Neural cell (in vitro differentiated cells): Measurements from ENCODE around the gene SSUH2. TPM values are rescaled to one million over a fixed set of nuclear protein-coding genes. Genes with fewer than 3 reads are reported as not detected.

ENCODE experiments used
- H2AFZ ChIP-seq: fragments of 200-600, 300-800 bp; sonication (generic), shearing (Covaris generic); 2 replicates; pipeline ENCODE4 v1.6.0; 2014; ENCODE audit warnings: low read depth, mild to moderate bottlenecking, antibody characterized with exemption, low read length, moderate library complexity
- H3F3A ChIP-seq: fragments of 200-600 bp; shearing (Covaris generic); 2 replicates; pipeline ENCODE4 v1.6.1; 2016; ENCODE audit warnings: mild to moderate bottlenecking, moderate library complexity, mixed read lengths, antibody characterized with exemption, low read length; ENCODE audit not compliant: insufficient read depth, poor library complexity, severe bottlenecking
- H3K27ac ChIP-seq: fragments of 200-600, 300-800 bp; sonication (generic), shearing (Covaris generic); 2 replicates; pipeline ENCODE4 v1.5.1; 2014; ENCODE audit warnings: mild to moderate bottlenecking, low read length, moderate library complexity
- H3K27me3 ChIP-seq: fragments of 300-800, 200-600 bp; sonication (generic), shearing (Covaris generic); 2 replicates; pipeline ENCODE4 v1.6.0; 2014; ENCODE audit warnings: mild to moderate bottlenecking, low read depth, low read length, moderate library complexity; ENCODE audit not compliant: insufficient read depth
- H3K36me3 ChIP-seq: fragments of 300-800, 200-600 bp; sonication (generic), shearing (Covaris generic); 2 replicates; pipeline ENCODE4 v1.5.1; 2014; ENCODE audit warnings: mild to moderate bottlenecking, antibody characterized with exemption, low read length, moderate library complexity; ENCODE audit not compliant: insufficient read depth
- H3K4me2 ChIP-seq: fragments of 300-800, 200-600 bp; sonication (generic), shearing (Covaris generic); 2 replicates; pipeline ENCODE4 v1.6.0; 2014; ENCODE audit warnings: mild to moderate bottlenecking, low read length
- H3K4me3 ChIP-seq: fragments of 300-800, 200-600 bp; sonication (generic), shearing (Covaris generic); 2 replicates; pipeline ENCODE4 v1.5.1; 2014; ENCODE audit warnings: mild to moderate bottlenecking, low read length, moderate library complexity
- H3K79me2 ChIP-seq: fragments of 200-600 bp; shearing (Covaris generic); replicated peaks from 2 replicates; pipeline ENCODE4 v1.6.0; 2014; ENCODE audit warnings: mild to moderate bottlenecking, low read length, moderate library complexity; ENCODE audit not compliant: insufficient read depth
- H3K9ac ChIP-seq: fragments of 300-800, 200-600 bp; sonication (generic), shearing (Covaris generic); 2 replicates; pipeline ENCODE4 v1.6.1; 2016; ENCODE audit warnings: mild to moderate bottlenecking, low read length, mixed read lengths
- H3K9me2 ChIP-seq: fragments of 200-600 bp; shearing (Covaris generic); 2 replicates; pipeline ENCODE4 v1.6.1; 2016; ENCODE audit warnings: mild to moderate bottlenecking, low read length, mixed read lengths; ENCODE audit not compliant: insufficient read depth
- H3K9me3 ChIP-seq: fragments of 200-600, 300-800 bp; sonication (generic), shearing (Covaris generic); 2 replicates; pipeline ENCODE4 v1.6.1; 2016; ENCODE audit warnings: mild to moderate bottlenecking, mixed run types, low read length, moderate library complexity, mixed read lengths
- H4K20me1 ChIP-seq: fragments of 200-600 bp; shearing (Covaris generic); 2 replicates; pipeline ENCODE4 v1.6.1; 2016; ENCODE audit warnings: mild to moderate bottlenecking, mixed run types; ENCODE audit not compliant: insufficient read depth
- CTCF ChIP-seq: fragments of 450-650 bp; IDR thresholded peaks from 2 replicates; pipeline ENCODE4 v1.5.1; 2014; ENCODE audit warnings: antibody characterized with exemption, mild to moderate bottlenecking, moderate library complexity; ENCODE audit not compliant: poor library complexity, severe bottlenecking
- EP300 ChIP-seq: fragments of 450-650 bp; conservative IDR thresholded peaks from 2 replicates; pipeline ENCODE4 v1.6.1; 2014; ENCODE audit warnings: antibody characterized with exemption, mild to moderate bottlenecking, moderate library complexity; ENCODE audit not compliant: poor library complexity, severe bottlenecking
- EZH2 ChIP-seq: fragments of 200-600, 300-800 bp; shearing (Covaris generic), sonication (generic); IDR thresholded peaks from 2 replicates; pipeline ENCODE4 v1.6.1; 2014; ENCODE audit warnings: antibody characterized with exemption, low read length, borderline replicate concordance, mild to moderate bottlenecking; ENCODE audit not compliant: insufficient read depth, poor library complexity, severe bottlenecking
- MXI1 ChIP-seq: fragments of 450-650 bp; conservative IDR thresholded peaks from 2 replicates; pipeline ENCODE4 v1.6.1; 2014; ENCODE audit warnings: antibody characterized with exemption, mild to moderate bottlenecking; ENCODE audit not compliant: poor library complexity, severe bottlenecking
- POLR2AphosphoS5 ChIP-seq: IDR thresholded peaks from 2 replicates; pipeline ENCODE4 v1.6.1; 2012
- RAD21 ChIP-seq: fragments of 450-650 bp; conservative IDR thresholded peaks from 2 replicates; pipeline ENCODE4 v1.6.1; 2014; ENCODE audit warnings: antibody characterized with exemption, mild to moderate bottlenecking, moderate library complexity
- REST ChIP-seq: IDR thresholded peaks from 2 replicates; pipeline ENCODE4 v1.6.1; 2012; ENCODE audit warnings: borderline replicate concordance
- SMC3 ChIP-seq: fragments of 450-650 bp; conservative IDR thresholded peaks from 2 replicates; pipeline ENCODE4 v1.6.1; 2014; ENCODE audit warnings: antibody characterized with exemption, mild to moderate bottlenecking, moderate library complexity; ENCODE audit not compliant: poor library complexity
- TAF1 ChIP-seq: IDR thresholded peaks from 2 replicates; pipeline ENCODE4 v1.6.1; 2012; ENCODE audit warnings: low read depth
- polyA plus RNA-seq: library from polyadenylated mRNA; depleted of rRNA; stranded (reverse); fragments of >200 nt; gene quantifications from 2 replicates; pipeline ENCODE4 v1.2.3, GENCODE V29; 2014

Gene SSUH2
- polyA plus RNA-seq, 1 donor from 2014 or later = 0.88 TPM

- no peaks in the 10 kb centered on the region for H3K79me2 ChIP-seq
- H3K4me3 ChIP-seq = no peak overlapping the region
- H3K9ac ChIP-seq = no peak overlapping the region
- no peaks in the 10 kb centered on the region for H3F3A ChIP-seq
- no peak for TF ChIP-seq REST
- no peaks in the 10 kb centered on the region for H3K9me3 ChIP-seq
- H3K27me3 ChIP-seq = no peaks in the 10 kb centered on the region
- H3K36me3 ChIP-seq = no peaks in the 10 kb centered on the region
- H4K20me1 ChIP-seq = no peaks in the 10 kb centered on the region
- H3K9me2 ChIP-seq = no peaks in the 10 kb centered on the region
- H2AFZ ChIP-seq = no peak overlapping the region
- no peak overlapping the region for H3K4me2 ChIP-seq
- no peak overlapping the region for H3K27ac ChIP-seq
Measured at GRCh38 chr3:8662594-8662993, 18.0 kb upstream of the SSUH2 start.

- Histone ChIP-seq H3K9ac (no peak overlapping the region), H2AFZ (no peak overlapping the region), H3K9me2 (no peaks in the 10 kb centered on the region), H4K20me1 (no peaks in the 10 kb centered on the region), H3F3A (no peaks in the 10 kb centered on the region), H3K9me3 (no peaks in the 10 kb centered on the region), H3K4me3 (no peak overlapping the region), H3K27ac (no peak overlapping the region), H3K27me3 (no peaks in the 10 kb centered on the region), H3K36me3 (no peaks in the 10 kb centered on the region), H3K4me2 (no peak overlapping the region), H3K79me2 (no peaks in the 10 kb centered on the region)
- TF ChIP-seq SMC3 = no peak
- no peak for TF ChIP-seq POLR2AphosphoS5
- TF ChIP-seq CTCF = no peak
- no peak for TF ChIP-seq MXI1
- TF ChIP-seq TAF1 = no peak
- TF ChIP-seq REST = no peak
- TF ChIP-seq EP300 = no peak
- no peak for TF ChIP-seq EZH2
- TF ChIP-seq RAD21 = no peak
Measured at GRCh38 chr3:8660175-8661118, 15.8 kb upstream of the SSUH2 start.
